DOHH2 (cell line): Measurements from ENCODE around the gene OMP.

Experiments
- CTCF ChIP-seq: fragments of 200-600 bp; sonication (generic); IDR thresholded peaks from one replicate; pipeline ENCODE4 v1.5.1; 2014; ENCODE audit warnings: antibody characterized with exemption, mild to moderate bottlenecking, low read depth, low read length; ENCODE audit not compliant: poor library complexity, severe bottlenecking
- EZH2phosphoT487 ChIP-seq: fragments of 200-600 bp; sonication (generic); IDR thresholded peaks from 2 replicates; pipeline ENCODE4 v1.6.1; 2017; ENCODE audit warnings: borderline replicate concordance, mild to moderate bottlenecking, antibody characterized with exemption, low read length, moderate library complexity, mixed read lengths

DNA sequence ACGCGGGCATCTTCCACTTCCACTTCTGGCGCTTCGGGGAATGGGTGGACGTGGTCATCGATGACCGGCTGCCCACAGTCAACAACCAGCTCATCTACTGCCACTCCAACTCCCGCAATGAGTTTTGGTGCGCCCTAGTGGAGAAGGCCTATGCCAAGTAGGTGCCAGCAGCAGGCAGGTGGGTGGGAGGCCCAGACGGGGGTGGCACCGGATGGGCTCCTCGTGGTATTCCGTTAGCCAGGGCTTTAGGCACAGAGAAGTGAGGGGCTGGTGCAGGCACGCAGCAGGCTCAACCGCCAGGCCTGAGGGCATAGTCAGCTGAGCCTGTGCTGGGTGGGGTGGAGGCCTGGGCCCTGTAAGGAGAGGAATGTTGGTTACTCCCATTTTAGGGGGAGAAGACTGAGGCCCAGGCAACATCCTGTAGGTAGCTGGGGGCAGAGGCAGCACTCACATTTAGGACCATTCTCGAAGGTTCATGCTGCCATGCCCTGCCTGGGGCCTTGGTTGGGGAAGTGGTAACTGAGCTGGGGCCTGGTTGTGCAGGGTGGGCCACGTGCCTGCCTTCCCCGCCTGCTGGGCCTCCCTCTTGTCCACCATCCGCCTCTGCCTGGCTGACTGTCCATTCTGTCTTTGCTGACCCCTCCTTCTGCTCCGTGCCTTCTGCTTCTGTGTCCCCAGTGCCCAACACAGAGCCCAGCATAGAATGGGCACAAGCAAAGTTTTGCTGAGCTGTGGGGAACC is 10.2 kb downstream of the OMP start:
- TF ChIP-seq CTCF, result no peak
- no peak for TF ChIP-seq EZH2phosphoT487
